ENCODE measurements around the gene ALK. TPM values are rescaled to one million over a fixed set of nuclear protein-coding genes. Genes with fewer than 3 reads are reported as not detected.

Gene ALK
- polyA plus RNA-seq, 3 donors: not detected

GRCh38 chr2:29239209-29239960, 682.0 kb downstream of the ALK start:
- WGBS (ENCODE audit: insufficient coverage): 87% methylated on average over 6 of the region's 15 CpGs
- no peak overlapping the region for H3K27ac Mint-ChIP-seq

GRCh38 chr2:29238497-29238896, 682.9 kb downstream of the ALK start:
- Mint-ChIP-seq H3K36me3 (no peaks in the 10 kb centered on the region), H3K27me3 (ENCODE audit: low read depth in 3 of 3) (peaks cover 0 to 8% (median 6%) of the 10 kb centered on the region in 3 donors), H3K27ac (no peak overlapping the region), H3K9me3 (peaks cover 0 to 2% (median 0%) of the 10 kb centered on the region in 7 donors), H3K4me3 (no peak overlapping the region), H3K4me1 (no peaks in the 10 kb centered on the region)
- no peak overlapping the region for H3K27ac ChIP-seq (ENCODE audit: low read depth in 1 of 2, low read length in 2 of 2)
- no peaks in the 10 kb centered on the region for H4K20me1 ChIP-seq (ENCODE audit: insufficient read depth, low read length)
- intact Hi-C loops (cut with micrococcal nuclease): no loop called here
- H3K9ac ChIP-seq (ENCODE audit: insufficient read depth, low read length, poor library complexity, severe bottlenecking): no peak overlapping the region
- no peak overlapping the region for H3K4me2 ChIP-seq (replicated peaks; ENCODE audit: extremely low read depth, low read length, poor library complexity, severe bottlenecking)
- no peak overlapping the region for H3K4me3 ChIP-seq (replicated peaks in 1 of 3; ENCODE audit: low read depth in 2 of 3, low read length in 3 of 3)
- H3K36me3 ChIP-seq (replicated peaks in 1 of 2; ENCODE audit: control insufficient read depth in 1 of 2, insufficient read depth in 2 of 2, low read length in 2 of 2): no peaks in the 10 kb centered on the region
- H3K79me2 ChIP-seq (ENCODE audit: insufficient read depth, low read length): no peaks in the 10 kb centered on the region
- H2AFZ ChIP-seq (ENCODE audit: insufficient read depth, low read depth, low read length, poor library complexity, severe bottlenecking): no peak overlapping the region
- H3K4me1 ChIP-seq (ENCODE audit: control insufficient read depth in 1 of 2, insufficient read depth in 2 of 2, low read length in 2 of 2): no peaks in the 10 kb centered on the region
- H3K27me3 ChIP-seq (ENCODE audit: control insufficient read depth in 2 of 2, insufficient read depth in 2 of 2, low read length in 2 of 2): no peaks in the 10 kb centered on the region
- no peak for DNase-seq
- no peaks in the 10 kb centered on the region for H3K9me3 ChIP-seq (replicated peaks in 1 of 2; ENCODE audit: control insufficient read depth in 1 of 2, insufficient read depth in 1 of 2, low read length in 2 of 2)
- TF ChIP-seq CTCF (IDR thresholded peaks at IDR 0.05): peak; percentile 39
- WGBS (ENCODE audit: insufficient coverage): 20% methylated on average over 1 of the region's 7 CpGs

More at GRCh38 chr2:29239209-29239960, 682.0 kb downstream of the ALK start:
- Histone ChIP-seq H3K27ac (ENCODE audit: low read depth in 1 of 2, low read length in 2 of 2) (no peak overlapping the region), H3K36me3 (replicated peaks in 1 of 2; ENCODE audit: control insufficient read depth in 1 of 2, insufficient read depth in 2 of 2, low read length in 2 of 2) (no peaks in the 10 kb centered on the region), H3K9me3 (replicated peaks in 1 of 2; ENCODE audit: control insufficient read depth in 1 of 2, insufficient read depth in 1 of 2, low read length in 2 of 2) (no peaks in the 10 kb centered on the region), H3K4me1 (ENCODE audit: control insufficient read depth in 1 of 2, insufficient read depth in 2 of 2, low read length in 2 of 2) (no peaks in the 10 kb centered on the region), H3K9ac (ENCODE audit: insufficient read depth, low read length, poor library complexity, severe bottlenecking) (no peak overlapping the region), H3K79me2 (ENCODE audit: insufficient read depth, low read length) (no peaks in the 10 kb centered on the region), H2AFZ (ENCODE audit: insufficient read depth, low read depth, low read length, poor library complexity, severe bottlenecking) (no peak overlapping the region), H3K27me3 (ENCODE audit: control insufficient read depth in 2 of 2, insufficient read depth in 2 of 2, low read length in 2 of 2) (no peaks in the 10 kb centered on the region), H3K4me3 (replicated peaks in 1 of 3; ENCODE audit: low read depth in 2 of 3, low read length in 3 of 3) (no peak overlapping the region), H3K4me2 (replicated peaks; ENCODE audit: extremely low read depth, low read length, poor library complexity, severe bottlenecking) (no peak overlapping the region), H4K20me1 (ENCODE audit: insufficient read depth, low read length) (no peaks in the 10 kb centered on the region)
- DNase-seq: no peak
- H3K36me3 Mint-ChIP-seq: no peaks in the 10 kb centered on the region
- no peaks in the 10 kb centered on the region for H3K4me1 Mint-ChIP-seq
- H3K9me3 Mint-ChIP-seq: peaks cover 0 to 2% (median 0%) of the 10 kb centered on the region in 7 donors
- intact Hi-C loops (cut with micrococcal nuclease): no loop called here
- peaks cover 3 to 6% (median 4%) of the 10 kb centered on the region in 3 donors for H3K27me3 Mint-ChIP-seq (ENCODE audit: low read depth in 3 of 3)
- H3K4me3 Mint-ChIP-seq: no peak overlapping the region
- TF ChIP-seq CTCF (IDR thresholded peaks at IDR 0.05): no peak

Data from CD14-positive monocyte (primary cell).